ENCODE results near the gene SIRT7. TPM values are rescaled to one million over a fixed set of nuclear protein-coding genes. Genes with fewer than 3 reads are reported as not detected.
"Not testable (repeated sequence)": the region's sequence is repeated elsewhere in the genome, so short reads cannot be mapped to it uniquely, and the experiment has no call there.

SIRT7 gene
- total RNA-seq, 1 donor from 2014 or later, result 62.7 TPM

- intact Hi-C loops (cut with micrococcal nuclease), result no loop called here
Observed at GRCh38 chr17:81955058-81955681, 37.2 kb upstream of the SIRT7 start.

DNA sequence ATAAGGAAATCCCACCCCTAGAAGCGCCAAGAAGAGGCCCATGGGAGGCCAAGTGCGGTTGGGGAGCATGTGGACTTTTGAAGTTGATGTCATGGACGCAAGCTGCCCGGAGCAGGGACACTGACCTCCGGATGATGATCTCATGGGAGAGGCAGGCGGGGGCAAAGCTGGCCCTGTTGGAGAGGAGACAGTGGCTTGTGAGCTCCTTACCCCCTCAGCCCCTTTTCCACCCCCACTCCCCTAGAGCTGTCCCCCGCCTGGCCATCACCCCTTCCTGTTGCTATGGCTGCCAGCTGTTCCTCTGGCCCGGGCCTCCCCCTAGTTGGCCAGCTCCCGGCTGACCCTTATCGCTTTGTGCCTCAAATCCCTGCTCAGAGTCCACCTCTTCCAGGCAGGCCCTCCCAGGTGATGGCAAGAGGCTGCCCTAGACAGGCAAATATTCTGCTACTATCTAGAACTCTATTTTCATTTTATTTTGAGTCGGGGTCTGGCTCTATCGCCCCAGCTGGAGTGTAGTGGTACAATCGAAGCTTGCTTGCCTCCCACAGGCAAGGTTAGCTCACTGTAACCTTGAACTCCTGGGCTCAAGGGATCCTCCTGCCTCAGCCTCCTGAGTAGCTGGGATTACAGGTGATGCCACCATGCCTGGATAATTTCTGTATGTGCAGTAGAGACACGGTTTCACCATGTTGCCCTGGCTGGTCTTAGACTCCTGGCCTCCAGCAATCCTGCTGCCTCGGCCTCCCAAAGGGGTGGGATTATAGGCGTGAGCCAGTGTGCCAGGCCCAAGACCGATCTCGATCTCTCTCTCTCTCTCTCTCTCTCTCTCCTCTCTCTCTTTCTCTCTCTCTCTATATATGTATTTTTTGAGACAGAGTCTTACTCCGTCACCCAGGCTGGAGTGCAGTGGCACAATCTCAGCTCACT, 36.4 kb upstream of the SIRT7 start:
- intact Hi-C loops (cut with micrococcal nuclease), result no loop called here

DNA sequence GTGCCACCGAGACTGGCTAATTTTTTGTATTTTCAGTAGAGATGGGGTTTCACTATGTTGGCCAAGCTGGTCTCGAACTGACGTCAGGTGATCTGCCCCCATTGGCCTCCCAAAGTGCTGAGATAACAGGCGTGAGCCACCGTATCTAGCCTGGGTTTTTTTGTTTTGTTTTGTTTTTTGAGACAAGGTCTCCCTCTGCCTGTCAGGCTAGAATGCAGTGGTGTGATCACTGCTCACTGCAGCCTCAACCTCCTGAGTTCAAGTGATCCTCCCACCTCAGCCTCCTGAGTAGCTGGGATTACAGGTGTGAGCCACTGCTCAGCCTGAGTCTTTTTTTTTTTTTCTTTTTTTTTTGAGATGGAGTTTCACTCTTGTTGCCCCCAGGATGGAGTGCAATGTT, 35.5 kb upstream of the SIRT7 start:
- intact Hi-C loops (cut with micrococcal nuclease), result not testable (repeated sequence)

DNA sequence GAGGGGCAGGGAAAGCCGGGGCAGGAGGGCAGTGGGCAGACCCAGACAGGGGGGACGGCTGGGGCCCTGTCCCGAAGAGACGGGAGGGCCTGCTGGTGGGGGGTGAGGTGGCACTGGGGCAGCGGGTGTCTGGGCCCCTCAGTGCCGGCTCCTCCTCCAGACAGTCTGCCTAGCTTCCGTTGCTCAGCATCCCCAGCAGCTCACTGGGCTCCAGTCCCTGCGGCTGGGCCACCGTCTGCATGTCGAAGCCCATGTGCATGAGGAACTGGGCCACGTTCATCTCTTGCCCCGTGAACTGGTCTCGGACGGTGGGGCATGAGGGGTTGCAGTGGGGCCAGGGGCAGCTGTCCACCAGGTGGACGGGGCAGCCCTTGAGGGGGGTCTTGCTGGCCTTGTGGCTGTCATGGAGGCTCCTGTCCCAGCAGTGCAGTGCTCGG, 34.8 kb upstream of the SIRT7 start:
- intact Hi-C loops (cut with micrococcal nuclease), result no loop called here

DNA sequence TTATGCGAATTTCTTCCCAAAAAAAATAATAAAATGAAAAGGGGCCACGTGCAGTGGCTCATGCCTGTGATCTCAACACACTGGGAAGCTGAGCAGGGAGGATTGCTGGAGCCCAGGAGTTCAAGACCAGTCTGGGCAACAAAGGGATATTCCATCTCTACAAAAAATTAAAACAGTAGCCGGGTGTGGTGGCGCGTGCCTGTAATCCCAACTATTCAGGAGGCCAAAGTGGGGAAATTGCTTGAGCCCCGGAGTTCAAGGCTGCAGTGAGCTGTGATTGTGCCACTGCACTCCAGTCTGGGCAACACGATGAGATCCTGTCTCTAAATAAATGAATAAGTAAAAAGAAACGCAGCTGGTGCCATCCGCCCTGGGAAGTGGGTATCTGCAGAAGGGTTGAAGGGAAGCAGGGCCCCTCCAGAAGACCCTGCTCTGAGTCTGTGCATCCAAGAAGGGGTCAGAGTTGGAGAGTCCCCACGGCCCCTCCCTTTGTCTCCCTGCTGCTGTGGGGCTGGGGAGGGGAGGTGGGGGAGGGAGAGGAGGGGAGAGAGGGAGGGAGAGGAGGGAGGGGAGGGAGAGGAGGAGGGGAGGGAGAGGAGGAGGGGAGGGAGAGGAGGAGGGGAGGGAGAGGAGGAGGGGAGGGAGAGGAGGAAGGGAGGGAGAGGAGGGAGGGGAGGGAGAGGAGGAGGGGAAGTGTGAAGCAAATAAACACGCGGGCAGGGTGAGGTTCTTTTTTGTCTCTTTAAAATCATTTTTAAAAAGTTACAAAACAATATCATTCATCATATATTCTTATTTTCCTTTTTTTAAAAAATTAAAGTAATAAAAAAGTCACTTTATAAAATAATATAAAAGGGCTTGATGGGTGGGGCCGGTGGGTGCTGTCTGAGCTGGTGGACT, 34.1 kb upstream of the SIRT7 start:
- intact Hi-C loops (cut with micrococcal nuclease), result no loop called here

GRCh38 chr17:81950501-81950900, 32.5 kb upstream of the SIRT7 start:
- intact Hi-C loops (cut with micrococcal nuclease), result no loop called here

DNA sequence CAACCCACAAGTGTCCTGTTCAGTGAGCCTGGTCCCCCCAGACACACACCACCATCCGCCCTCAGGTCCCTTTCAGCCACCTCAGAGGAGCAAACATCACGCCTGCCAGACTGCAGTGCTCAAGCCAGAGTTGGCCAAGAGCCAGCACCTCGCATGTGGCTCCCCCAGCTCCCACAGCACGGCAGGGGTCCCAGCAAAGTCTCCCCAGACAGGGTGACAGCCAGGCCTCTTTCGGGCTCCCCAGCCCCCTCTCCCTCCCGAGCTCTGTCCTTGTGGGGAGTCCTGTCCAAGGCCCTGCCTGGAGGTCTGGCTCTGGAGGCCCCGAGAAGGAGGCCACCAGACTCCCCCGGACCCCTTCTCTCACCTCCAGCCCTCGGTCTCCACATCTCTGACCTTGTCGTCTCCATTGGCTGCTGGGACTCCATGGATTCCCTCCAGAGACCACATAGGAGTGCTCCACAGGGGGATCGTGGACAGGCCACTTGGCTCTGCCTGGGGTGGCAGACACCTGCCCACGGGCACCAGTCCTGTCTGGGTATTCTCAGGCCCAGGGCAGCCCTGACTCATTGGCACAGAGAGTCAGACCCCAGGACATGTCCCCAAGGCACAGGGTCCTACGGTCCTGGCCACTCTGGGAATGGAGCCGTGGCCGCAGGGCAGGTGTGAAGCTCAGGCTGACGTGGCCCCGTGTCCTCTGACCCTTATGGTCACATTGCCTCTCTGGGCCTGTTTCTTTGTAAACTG, 30.8 kb upstream of the SIRT7 start:
- intact Hi-C loops (cut with micrococcal nuclease), result no loop called here

GRCh38 chr17:81947189-81947588, 29.2 kb upstream of the SIRT7 start, which contains the start of gene MYADML2:
MYADML2 (minus strand) TSS chr17:81947233; CDS start chr17:81941741, 5,492 bp downstream.
- intact Hi-C loops (cut with micrococcal nuclease), result no loop called here

GRCh38 chr17:81944858-81945257, 26.9 kb upstream of the SIRT7 start:
- intact Hi-C loops (cut with micrococcal nuclease), result no loop called here

GRCh38 chr17:81942167-81942553, 24.2 kb upstream of the SIRT7 start:
- intact Hi-C loops (cut with micrococcal nuclease), result no loop called here

DNA sequence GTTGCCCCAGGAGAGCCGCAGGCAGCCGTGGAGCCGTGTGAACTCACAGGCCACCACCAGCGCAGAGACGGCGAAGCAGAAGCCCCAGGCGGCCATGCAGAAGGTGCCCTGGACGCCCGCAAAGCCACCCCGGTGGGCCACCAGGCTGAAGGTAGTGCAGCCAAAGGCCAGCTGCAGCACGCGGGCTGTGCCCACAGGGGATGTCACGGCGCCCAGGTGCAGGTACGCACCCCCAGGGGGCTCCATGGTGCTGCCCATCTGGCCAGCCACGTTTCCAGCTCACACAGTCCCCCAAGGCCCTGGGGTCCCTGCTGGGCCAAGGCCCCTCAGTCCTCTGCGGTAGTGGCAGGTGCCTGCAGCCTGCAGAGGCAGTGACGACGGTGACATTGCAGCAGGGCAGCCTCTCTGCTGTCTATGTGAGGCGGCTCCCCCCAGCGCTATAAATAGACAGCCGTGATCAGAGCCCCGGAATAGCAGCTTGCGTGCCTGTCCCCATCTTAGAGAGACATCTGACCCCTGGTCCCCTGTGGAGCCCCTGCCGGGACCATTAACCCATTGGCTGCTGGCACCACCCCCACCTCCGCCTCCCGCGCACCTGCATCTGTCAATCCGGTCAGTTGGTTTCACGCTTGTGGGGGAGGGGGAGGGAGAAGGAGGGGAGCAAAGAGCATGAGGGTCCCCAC, 23.6 kb upstream of the SIRT7 start:
- intact Hi-C loops (cut with micrococcal nuclease), result no loop called here

- intact Hi-C loops (cut with micrococcal nuclease), result no loop called here
Observed at GRCh38 chr17:81940538-81941483, 22.8 kb upstream of the SIRT7 start.

- intact Hi-C loops (cut with micrococcal nuclease), result no loop called here
Observed at GRCh38 chr17:81939881-81940385, 22.0 kb upstream of the SIRT7 start.

- intact Hi-C loops (cut with micrococcal nuclease), result no loop called here
Observed at GRCh38 chr17:81939218-81939617, 21.2 kb upstream of the SIRT7 start.

GRCh38 chr17:81935709-81936084, 17.7 kb upstream of the SIRT7 start:
- intact Hi-C loops (cut with micrococcal nuclease), result loop anchor here (2.0 kb wide), 1 partner anchor 41 kb away; the partner anchor contains the start of gene ASPSCR1

DNA sequence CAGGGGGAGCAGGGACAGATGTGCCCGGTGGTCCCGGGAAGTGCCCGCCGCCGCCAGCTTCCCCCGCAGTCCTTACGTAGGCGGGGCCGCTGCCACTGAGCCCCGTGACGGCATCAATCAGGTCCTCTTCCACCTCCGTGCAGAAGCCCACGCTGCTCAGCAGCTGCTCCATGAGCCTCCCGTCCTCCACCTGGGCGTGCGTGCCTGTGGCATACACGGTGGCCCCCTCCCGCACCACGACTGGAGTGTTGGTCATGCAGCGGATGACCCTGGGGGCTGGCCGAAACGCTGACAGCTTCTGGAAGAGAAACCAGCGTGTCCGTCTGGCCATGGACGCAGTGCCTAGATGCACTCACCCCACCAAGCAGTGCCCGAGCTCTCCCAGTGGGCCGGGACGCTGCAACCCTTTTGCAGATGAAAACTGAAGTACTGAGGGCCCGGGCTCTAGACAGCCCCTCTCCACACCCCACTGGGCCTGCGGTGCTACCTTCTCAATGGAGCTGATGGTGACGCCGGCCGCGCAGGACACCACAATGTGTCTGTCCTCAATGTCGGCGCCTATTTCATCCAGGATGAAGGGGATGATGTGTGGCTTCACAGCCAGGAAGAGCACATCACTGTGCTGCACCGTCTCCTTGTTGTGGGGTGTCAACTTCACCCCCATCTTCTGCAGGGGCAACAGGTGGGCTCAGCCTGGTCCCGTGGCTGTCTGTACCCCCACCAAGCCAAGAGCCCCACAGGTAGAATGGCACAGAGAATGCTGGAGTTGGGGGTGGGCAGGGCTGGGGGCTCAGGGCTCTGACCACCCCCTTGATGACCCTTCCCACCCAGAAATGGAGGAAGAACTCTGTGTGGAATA, 17.1 kb upstream of the SIRT7 start:
- intact Hi-C loops (cut with micrococcal nuclease), result no loop called here

- intact Hi-C loops (cut with micrococcal nuclease), result no loop called here
Observed at GRCh38 chr17:81934098-81934757, 16.3 kb upstream of the SIRT7 start.

Data from T-helper 1 cell treated with Interleukin-12 subunit alpha and Interleukin-12 subunit beta and Interleukin-4 antibody, amounts not matched to agents 30 ng/mL and 1 ng/mL, for 36 hours (primary cell).